Measurements from ENCODE around the gene ATP8B1.
"Not testable (repeated sequence)": the region's sequence is repeated elsewhere in the genome, so short reads cannot be mapped to it uniquely, and the experiment has no call there.

ATP8B1 gene

GRCh38 chr18:57648414-57648813 is 154.7 kb downstream of the ATP8B1 start:
- TF ChIP-seq, protein P1, sequence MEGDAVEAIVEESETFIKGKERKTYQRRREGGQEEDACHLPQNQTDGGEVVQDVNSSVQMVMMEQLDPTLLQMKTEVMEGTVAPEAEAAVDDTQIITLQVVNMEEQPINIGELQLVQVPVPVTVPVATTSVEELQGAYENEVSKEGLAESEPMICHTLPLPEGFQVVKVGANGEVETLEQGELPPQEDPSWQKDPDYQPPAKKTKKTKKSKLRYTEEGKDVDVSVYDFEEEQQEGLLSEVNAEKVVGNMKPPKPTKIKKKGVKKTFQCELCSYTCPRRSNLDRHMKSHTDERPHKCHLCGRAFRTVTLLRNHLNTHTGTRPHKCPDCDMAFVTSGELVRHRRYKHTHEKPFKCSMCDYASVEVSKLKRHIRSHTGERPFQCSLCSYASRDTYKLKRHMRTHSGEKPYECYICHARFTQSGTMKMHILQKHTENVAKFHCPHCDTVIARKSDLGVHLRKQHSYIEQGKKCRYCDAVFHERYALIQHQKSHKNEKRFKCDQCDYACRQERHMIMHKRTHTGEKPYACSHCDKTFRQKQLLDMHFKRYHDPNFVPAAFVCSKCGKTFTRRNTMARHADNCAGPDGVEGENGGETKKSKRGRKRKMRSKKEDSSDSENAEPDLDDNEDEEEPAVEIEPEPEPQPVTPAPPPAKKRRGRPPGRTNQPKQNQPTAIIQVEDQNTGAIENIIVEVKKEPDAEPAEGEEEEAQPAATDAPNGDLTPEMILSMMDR (IDR thresholded peaks at IDR 0.05; ENCODE audit: low read depth, low read length, missing control alignments): no peak
- no peak overlapping the region for H3K4me3 ChIP-seq (replicated peaks; ENCODE audit: low read depth, low read length)
- no peak for DNase-seq (ENCODE audit: extremely low read depth, low read depth)

GRCh38 chr18:57644540-57644939 is 158.6 kb downstream of the ATP8B1 start:
- TF ChIP-seq, protein P1 (IDR thresholded peaks at IDR 0.05; ENCODE audit: low read depth, low read length, missing control alignments): no peak
- DNase-seq (ENCODE audit: extremely low read depth, low read depth): no peak
- H3K4me3 ChIP-seq (replicated peaks; ENCODE audit: low read depth, low read length): no peak overlapping the region

- DNase-seq (ENCODE audit: extremely low read depth, low read depth); H3K4me3 ChIP-seq (replicated peaks; ENCODE audit: low read depth, low read length): not testable (repeated sequence)
Observed at GRCh38 chr18:57643726-57644125, 159.4 kb downstream of the ATP8B1 start.

- not testable (repeated sequence) for H3K4me3 ChIP-seq (replicated peaks; ENCODE audit: low read depth, low read length); DNase-seq (ENCODE audit: extremely low read depth, low read depth)
Observed at GRCh38 chr18:57642462-57642861, 160.7 kb downstream of the ATP8B1 start.

DNA sequence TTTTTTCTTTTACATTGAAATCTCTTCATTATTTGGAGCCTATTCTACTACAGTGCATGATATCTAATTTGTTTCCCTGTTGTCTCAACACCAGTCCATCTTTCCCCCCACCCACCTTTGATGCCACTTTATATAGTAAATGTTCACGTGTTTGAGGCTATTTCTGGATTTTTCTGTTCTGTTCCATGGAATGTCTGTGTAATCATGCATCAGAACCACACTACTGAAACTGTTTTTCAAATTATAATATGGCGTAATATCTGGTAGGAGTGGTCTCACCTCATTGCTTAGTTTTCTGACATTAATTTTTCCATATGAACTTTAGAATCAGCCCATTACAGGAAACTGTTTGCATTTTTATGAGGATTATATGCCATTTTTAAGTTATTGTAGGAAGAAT is 162.4 kb downstream of the ATP8B1 start:
- no peak for DNase-seq (ENCODE audit: extremely low read depth, low read depth)
- TF ChIP-seq, protein P1 (IDR thresholded peaks at IDR 0.05; ENCODE audit: low read depth, low read length, missing control alignments): no peak
- no peak overlapping the region for H3K4me3 ChIP-seq (replicated peaks; ENCODE audit: low read depth, low read length)

- no peak for DNase-seq (ENCODE audit: extremely low read depth, low read depth)
- no peak overlapping the region for H3K4me3 ChIP-seq (replicated peaks; ENCODE audit: low read depth, low read length)
- TF ChIP-seq, protein P1 (IDR thresholded peaks at IDR 0.05; ENCODE audit: low read depth, low read length, missing control alignments): no peak
Observed at GRCh38 chr18:57640236-57640635, 162.9 kb downstream of the ATP8B1 start.

- TF ChIP-seq, protein P1 (IDR thresholded peaks at IDR 0.05; ENCODE audit: low read depth, low read length, missing control alignments): no peak
- DNase-seq (ENCODE audit: extremely low read depth, low read depth): no peak
- no peak overlapping the region for H3K4me3 ChIP-seq (replicated peaks; ENCODE audit: low read depth, low read length)
Observed at GRCh38 chr18:57635003-57635822, 167.9 kb downstream of the ATP8B1 start.

- TF ChIP-seq, protein P1 (IDR thresholded peaks at IDR 0.05; ENCODE audit: low read depth, low read length, missing control alignments): no peak
- DNase-seq (ENCODE audit: extremely low read depth, low read depth): no peak
- no peak overlapping the region for H3K4me3 ChIP-seq (replicated peaks; ENCODE audit: low read depth, low read length)
Observed at GRCh38 chr18:57631697-57632096, 171.4 kb downstream of the ATP8B1 start.
